HuH-7.5 (cell line): Measurements from ENCODE around the gene GLRX5.
A peak's percentile ranks its signal among the peaks of the same experiment; 100 is the strongest.
"Not testable (repeated sequence)": the region's sequence is repeated elsewhere in the genome, so short reads cannot be mapped to it uniquely, and the experiment has no call there.

Experiments used
- DNase-seq: peaks from one replicate; pipeline ENCODE4 v3.0.0; 2011; ENCODE audit warnings: low spot score

The GLRX5 gene

GRCh38 chr14:95559203-95559602 is 24.4 kb downstream of the GLRX5 start:
- DNase-seq = no peak

DNA sequence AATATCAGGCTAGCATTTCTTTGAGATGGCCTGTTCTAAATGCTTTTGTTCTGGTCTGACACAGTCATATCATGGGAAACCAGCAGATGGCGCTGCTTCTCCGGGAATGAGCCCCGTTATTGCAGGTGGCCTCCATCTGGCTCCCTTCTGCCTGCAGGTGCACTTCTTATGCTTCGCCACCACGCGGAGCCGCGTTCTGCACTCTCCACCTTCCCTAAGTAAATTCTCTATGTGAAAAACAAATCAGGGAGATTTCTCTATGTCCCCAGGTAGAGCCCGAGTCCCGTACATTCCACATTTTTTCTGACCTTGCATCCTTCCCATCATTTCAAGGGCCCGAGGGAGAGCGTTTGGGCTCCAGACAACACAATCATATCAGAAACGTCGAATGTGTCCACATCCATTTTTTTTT is 26.2 kb downstream of the GLRX5 start:
- peak; percentile 74 for DNase-seq

GRCh38 chr14:95562892-95563685 is 28.2 kb downstream of the GLRX5 start:
- no peak for DNase-seq

- DNase-seq = no peak
Measured at GRCh38 chr14:95564060-95564459, 29.2 kb downstream of the GLRX5 start.

DNA sequence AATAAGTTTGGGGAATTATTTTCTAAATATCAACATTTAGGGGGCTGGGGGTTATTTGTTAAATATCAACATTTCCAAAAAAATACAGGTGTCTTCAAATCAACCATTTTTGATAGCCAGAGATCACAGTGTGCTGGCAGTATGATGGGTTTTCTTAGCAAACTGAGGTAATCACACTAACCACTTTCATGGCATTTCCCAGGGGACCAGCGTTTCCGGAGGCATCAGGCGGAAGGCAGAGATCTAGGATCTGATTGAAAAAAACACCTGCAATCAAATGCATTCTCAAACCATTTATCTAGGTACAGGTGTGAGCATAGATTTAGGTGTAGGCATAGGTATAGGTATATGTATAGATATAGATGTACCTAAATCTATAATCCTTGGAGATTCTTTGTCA is 34.6 kb downstream of the GLRX5 start:
- no peak for DNase-seq

DNA sequence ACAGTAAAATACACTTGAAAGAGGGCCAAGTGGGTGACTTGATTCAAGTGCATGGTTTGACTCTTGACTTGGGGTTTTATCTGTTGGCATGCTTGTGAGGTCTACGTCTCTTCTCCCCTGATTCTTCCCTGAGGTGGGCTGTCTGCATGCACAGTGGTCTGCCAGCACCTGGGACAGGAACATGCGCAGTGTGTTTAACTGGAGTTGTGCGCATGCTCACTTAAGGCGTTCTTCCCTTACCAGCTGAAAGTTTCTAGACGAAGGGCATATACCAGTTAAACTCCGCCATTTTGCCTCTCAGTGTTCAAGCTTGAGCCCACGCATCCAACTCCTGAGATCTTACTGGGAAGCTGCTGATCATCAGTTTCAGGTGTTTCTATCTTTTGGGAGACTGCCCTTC is 38.5 kb downstream of the GLRX5 start:
- DNase-seq = no peak

GRCh38 chr14:95575840-95576473 is 41.1 kb downstream of the GLRX5 start:
- no peak for DNase-seq

- no peak for DNase-seq
Measured at GRCh38 chr14:95577067-95577800, 42.4 kb downstream of the GLRX5 start.

- DNase-seq = no peak
Measured at GRCh38 chr14:95577870-95578269, 43.0 kb downstream of the GLRX5 start.

GRCh38 chr14:95583836-95584617 is 49.2 kb downstream of the GLRX5 start:
- not testable (repeated sequence) for DNase-seq

DNA sequence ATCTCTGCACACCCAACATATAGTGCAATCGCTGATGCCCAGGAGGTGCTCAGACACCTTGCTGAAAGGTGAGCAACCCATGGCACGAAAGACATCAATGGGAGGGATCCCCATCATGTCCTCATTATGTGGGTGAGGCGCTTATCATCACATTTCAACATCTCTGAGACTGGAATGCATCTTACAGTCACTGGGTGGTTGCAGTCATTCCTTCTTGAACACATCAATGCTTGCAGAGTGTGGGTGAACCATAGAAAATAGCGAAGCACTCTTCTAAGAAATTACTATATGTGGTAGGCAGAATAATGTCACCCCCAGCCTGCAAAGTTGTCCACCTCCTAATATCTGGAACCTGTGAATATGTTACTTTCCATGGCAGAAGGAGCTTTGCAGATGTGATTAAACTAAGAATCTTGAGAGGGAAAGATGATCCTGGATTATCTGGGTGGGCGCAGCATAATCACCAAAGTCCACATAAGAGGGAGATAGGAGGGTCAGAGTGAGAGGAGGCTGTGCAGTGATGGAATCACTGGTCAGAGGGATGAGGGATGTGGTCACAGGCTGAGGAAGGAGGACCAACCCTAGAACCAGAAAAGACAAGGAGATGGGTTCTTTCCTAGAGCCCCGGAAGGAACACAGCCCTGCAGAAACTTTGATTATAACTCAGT is 51.2 kb downstream of the GLRX5 start:
- no peak for DNase-seq

GRCh38 chr14:95591182-95591581 is 56.3 kb downstream of the GLRX5 start:
- DNase-seq = not testable (repeated sequence)
